ENCODE results near the gene C1orf21. TPM values are rescaled to one million over a fixed set of nuclear protein-coding genes. Genes with fewer than 3 reads are reported as not detected.

C1orf21 gene
- total RNA-seq, 1 donor from 2014 or later, result 31.8 TPM

- H3K27me3 Mint-ChIP-seq (ENCODE audit: unreplicated experiment), result no peaks in the 10 kb centered on the region
- H3K36me3 Mint-ChIP-seq (ENCODE audit: unreplicated experiment), result peaks cover 13% of the 10 kb centered on the region
- no peak for DNase-seq (ENCODE audit: extremely low spot score, unreplicated experiment)
- TF ChIP-seq, protein P1, sequence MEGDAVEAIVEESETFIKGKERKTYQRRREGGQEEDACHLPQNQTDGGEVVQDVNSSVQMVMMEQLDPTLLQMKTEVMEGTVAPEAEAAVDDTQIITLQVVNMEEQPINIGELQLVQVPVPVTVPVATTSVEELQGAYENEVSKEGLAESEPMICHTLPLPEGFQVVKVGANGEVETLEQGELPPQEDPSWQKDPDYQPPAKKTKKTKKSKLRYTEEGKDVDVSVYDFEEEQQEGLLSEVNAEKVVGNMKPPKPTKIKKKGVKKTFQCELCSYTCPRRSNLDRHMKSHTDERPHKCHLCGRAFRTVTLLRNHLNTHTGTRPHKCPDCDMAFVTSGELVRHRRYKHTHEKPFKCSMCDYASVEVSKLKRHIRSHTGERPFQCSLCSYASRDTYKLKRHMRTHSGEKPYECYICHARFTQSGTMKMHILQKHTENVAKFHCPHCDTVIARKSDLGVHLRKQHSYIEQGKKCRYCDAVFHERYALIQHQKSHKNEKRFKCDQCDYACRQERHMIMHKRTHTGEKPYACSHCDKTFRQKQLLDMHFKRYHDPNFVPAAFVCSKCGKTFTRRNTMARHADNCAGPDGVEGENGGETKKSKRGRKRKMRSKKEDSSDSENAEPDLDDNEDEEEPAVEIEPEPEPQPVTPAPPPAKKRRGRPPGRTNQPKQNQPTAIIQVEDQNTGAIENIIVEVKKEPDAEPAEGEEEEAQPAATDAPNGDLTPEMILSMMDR (IDR thresholded peaks at IDR 0.05), result no peak
- H3K4me1 Mint-ChIP-seq (ENCODE audit: unreplicated experiment), result no peaks in the 10 kb centered on the region
- H3K9me3 Mint-ChIP-seq (ENCODE audit: unreplicated experiment), result no peaks in the 10 kb centered on the region
- no peak overlapping the region for H3K27ac Mint-ChIP-seq (ENCODE audit: unreplicated experiment)
- H3K4me3 Mint-ChIP-seq (ENCODE audit: unreplicated experiment), result no peak overlapping the region
Observed at GRCh38 chr1:184427722-184428121, 40.9 kb downstream of the C1orf21 start.

- Mint-ChIP-seq H3K27ac (ENCODE audit: unreplicated experiment) (no peak overlapping the region), H3K36me3 (ENCODE audit: unreplicated experiment) (peaks cover 13% of the 10 kb centered on the region), H3K4me3 (ENCODE audit: unreplicated experiment) (no peak overlapping the region), H3K27me3 (ENCODE audit: unreplicated experiment) (no peaks in the 10 kb centered on the region), H3K9me3 (ENCODE audit: unreplicated experiment) (no peaks in the 10 kb centered on the region), H3K4me1 (ENCODE audit: unreplicated experiment) (no peaks in the 10 kb centered on the region)
- TF ChIP-seq, protein P1 (IDR thresholded peaks at IDR 0.05), result no peak
- no peak for DNase-seq (ENCODE audit: extremely low spot score, unreplicated experiment)
Observed at GRCh38 chr1:184428604-184429003, 41.8 kb downstream of the C1orf21 start.

DNA sequence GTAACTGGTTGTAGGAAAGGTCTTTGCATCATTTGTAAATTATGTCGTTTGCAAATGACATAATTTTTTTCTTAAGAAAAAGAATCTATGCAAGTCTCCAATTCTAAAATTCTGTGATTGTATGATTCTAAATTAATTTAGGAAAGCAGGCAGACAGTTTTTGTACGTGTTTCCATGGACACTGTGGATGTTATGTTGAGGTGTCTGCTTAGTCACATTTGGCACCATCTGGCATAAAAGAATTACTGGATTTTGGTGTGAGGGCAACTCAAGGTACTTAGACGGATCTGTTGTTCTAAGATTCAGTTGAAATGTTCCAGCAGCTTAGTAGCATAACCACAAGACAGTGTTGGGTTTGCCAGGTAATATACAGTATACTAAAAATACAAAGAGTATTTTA, 42.5 kb downstream of the C1orf21 start:
- Mint-ChIP-seq H3K4me1 (ENCODE audit: unreplicated experiment) (no peaks in the 10 kb centered on the region), H3K9me3 (ENCODE audit: unreplicated experiment) (no peaks in the 10 kb centered on the region), H3K36me3 (ENCODE audit: unreplicated experiment) (peaks cover 10% of the 10 kb centered on the region), H3K27me3 (ENCODE audit: unreplicated experiment) (no peaks in the 10 kb centered on the region), H3K27ac (ENCODE audit: unreplicated experiment) (no peak overlapping the region), H3K4me3 (ENCODE audit: unreplicated experiment) (no peak overlapping the region)
- TF ChIP-seq, protein P1 (IDR thresholded peaks at IDR 0.05), result no peak
- DNase-seq (ENCODE audit: extremely low spot score, unreplicated experiment), result no peak

DNA sequence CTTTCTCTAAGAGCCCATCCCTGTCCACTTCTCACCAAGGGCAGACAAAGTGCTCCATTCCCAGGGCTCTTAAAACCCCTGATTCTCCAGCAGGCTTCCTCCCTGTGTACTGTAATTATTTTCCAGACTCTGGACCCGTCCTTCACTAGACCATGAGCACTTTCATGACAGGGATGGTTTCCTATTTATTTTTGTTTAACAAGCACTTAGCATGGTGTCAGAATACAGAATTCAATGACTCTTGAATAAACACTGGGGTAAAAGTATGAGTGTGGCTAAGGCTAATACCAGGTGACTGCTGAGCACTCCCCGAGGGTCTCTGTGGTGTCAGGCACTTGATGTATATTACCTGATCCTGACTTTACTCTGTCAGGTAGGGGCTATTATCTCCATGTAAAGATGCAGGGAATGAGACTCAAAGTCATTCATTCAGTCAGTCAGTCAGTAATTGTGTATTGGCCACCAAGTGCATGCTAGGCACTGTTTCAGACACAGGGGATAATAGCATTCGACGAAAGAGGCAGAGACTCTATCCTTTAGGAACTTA, 47.2 kb downstream of the C1orf21 start:
- Mint-ChIP-seq H3K9me3 (ENCODE audit: unreplicated experiment) (no peaks in the 10 kb centered on the region), H3K4me3 (ENCODE audit: unreplicated experiment) (no peak overlapping the region), H3K27me3 (ENCODE audit: unreplicated experiment) (no peaks in the 10 kb centered on the region), H3K27ac (ENCODE audit: unreplicated experiment) (no peak overlapping the region), H3K36me3 (ENCODE audit: unreplicated experiment) (peaks cover 7% of the 10 kb centered on the region), H3K4me1 (ENCODE audit: unreplicated experiment) (no peaks in the 10 kb centered on the region)
- DNase-seq (ENCODE audit: extremely low spot score, unreplicated experiment), result no peak
- TF ChIP-seq, protein P1 (IDR thresholded peaks at IDR 0.05), result no peak

DNA sequence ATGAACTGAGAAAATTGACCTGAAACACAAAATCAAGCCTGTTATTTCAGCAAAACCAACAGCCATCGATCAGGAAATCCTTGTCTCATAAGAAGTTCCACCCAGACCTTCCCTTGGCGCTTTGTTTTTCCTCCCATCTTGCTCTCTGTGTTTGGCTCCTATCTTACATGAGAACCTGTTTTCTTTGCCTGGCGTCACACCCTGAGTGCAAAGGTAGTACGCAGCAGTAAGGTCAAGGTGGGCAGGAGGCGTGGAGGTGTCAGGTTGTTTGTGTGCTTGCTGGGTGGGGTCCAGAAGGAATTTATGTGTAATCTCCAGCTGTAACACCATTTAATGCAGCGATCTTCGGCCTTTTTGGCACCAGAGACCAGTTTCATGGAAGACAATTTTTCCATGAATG, 50.5 kb downstream of the C1orf21 start:
- Mint-ChIP-seq H3K4me3 (ENCODE audit: unreplicated experiment) (no peak overlapping the region), H3K4me1 (ENCODE audit: unreplicated experiment) (no peaks in the 10 kb centered on the region), H3K27me3 (ENCODE audit: unreplicated experiment) (no peaks in the 10 kb centered on the region), H3K9me3 (ENCODE audit: unreplicated experiment) (no peaks in the 10 kb centered on the region), H3K36me3 (ENCODE audit: unreplicated experiment) (no peaks in the 10 kb centered on the region), H3K27ac (ENCODE audit: unreplicated experiment) (no peak overlapping the region)
- TF ChIP-seq, protein P1 (IDR thresholded peaks at IDR 0.05), result no peak
- DNase-seq (ENCODE audit: extremely low spot score, unreplicated experiment), result no peak
